NCI-H524 treated with DMSO at 0.1 percent for 48 hours (cell line): Measurements from ENCODE around the gene PLAGL2.
"Not testable (repeated sequence)": the region's sequence is repeated elsewhere in the genome, so short reads cannot be mapped to it uniquely, and the experiment has no call there.

Experiments used
- DNase-seq: peaks from one replicate; lab custom pipeline; 2025; lab: John Stamatoyannopoulos, UW

Gene PLAGL2

DNA sequence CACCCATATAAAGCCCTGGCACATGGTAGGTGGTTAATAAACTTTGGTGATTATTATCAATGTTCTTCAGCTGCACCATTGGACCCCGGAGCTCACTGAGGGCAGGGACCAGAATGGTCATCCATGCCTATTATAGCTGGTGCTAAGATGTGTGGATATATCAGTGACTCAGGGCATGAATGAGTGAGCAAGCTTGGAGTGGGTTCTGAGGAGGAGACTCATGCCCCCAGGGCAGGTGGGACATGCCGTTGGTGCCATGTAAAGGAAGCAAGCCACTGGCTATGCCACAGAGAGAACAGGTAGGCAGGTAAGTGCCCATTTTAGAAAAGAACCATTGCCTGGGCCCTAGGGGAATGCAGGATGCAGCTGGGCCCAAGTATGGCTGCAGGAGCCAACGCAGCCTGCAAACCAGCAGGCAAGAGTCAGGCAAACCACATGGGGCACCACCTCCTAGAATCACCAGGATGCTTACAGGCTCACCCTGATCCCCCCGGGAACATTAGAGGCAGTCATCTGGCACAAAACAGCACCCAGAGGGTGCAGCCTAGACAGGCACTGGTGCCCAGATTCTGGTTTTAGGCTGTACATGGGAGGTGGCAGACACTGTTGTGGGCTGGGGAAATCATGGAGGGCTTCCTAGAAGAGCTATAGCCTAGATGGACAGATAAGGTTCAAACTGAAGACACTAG, 23.5 kb downstream of the PLAGL2 start:
- no peak for DNase-seq

DNA sequence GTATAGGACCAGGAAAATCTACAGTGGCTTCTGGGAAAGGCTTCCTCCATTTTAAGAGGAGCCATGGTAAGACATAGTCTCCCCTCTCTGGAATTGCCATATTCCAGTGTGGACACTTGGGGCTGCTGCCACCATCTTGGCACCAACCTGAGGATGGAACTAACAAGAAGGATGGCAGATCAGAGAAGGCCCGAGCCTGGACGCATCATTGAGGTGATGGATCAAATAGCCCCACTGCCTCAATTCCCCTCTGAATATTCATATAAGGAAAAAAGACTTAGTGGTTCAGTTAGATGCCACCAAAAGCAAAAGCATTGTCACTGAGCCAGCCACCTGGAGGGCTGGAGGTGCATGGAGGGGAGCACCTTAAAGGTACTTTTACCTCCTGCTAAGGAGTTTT, 25.9 kb downstream of the PLAGL2 start:
- no peak for DNase-seq

DNA sequence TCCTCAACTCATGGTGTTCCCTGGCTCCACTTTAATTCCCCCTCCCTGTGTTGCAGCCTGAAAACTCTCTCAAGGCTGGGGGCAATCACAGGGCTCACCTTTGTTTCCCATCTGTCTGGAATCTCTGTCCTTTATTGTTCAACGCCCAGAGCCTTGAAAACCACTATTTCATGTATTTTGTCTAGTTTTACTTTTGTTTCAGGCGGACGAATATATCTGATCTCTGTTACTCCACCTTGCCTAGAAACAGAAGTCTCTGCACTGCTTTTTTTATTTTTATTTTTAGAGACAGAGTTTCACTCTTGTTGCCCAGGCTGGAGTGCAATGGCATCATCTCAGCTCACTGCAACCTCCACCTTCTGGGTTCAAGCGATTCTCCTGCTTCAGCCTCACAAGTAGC, 27.6 kb downstream of the PLAGL2 start:
- no peak for DNase-seq

DNA sequence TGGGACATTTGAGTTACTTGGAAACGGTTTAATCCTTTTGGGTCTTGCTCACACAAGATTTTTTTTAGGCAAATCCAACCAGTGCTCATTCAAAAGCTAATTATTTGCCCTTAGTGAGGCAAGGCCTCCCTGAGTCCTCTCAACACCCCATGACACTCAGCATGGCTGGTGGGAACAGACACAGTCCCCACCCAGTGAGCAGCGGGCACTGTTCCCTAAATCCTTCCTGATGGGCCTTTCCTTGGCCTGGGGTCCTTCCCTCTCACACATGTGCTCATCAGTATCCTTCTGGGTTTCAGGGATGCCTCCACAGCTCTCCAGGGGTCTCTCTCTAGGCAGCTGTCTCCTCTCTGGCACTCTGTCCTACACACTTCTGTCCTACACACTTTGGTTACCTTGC, 28.0 kb downstream of the PLAGL2 start:
- no peak for DNase-seq

DNA sequence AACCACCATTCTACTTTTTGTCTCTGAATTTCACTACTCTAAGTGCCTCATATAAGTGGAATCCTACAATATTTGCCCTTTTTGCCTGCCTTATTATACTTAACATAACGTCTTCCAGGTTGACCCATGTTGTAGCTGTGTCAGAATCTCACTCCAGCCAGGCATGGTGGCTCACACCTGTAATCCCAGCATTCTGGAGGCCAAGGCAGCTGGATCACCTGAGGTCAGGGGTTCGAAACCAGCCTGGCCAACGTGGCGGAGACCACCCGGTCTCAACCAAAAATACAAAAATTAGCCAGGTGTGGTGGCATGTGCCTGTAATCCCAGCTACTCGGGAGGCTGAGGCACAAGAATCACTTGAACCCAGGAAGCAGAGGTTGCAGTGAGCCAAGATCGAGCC, 29.8 kb downstream of the PLAGL2 start:
- DNase-seq = not testable (repeated sequence)

DNA sequence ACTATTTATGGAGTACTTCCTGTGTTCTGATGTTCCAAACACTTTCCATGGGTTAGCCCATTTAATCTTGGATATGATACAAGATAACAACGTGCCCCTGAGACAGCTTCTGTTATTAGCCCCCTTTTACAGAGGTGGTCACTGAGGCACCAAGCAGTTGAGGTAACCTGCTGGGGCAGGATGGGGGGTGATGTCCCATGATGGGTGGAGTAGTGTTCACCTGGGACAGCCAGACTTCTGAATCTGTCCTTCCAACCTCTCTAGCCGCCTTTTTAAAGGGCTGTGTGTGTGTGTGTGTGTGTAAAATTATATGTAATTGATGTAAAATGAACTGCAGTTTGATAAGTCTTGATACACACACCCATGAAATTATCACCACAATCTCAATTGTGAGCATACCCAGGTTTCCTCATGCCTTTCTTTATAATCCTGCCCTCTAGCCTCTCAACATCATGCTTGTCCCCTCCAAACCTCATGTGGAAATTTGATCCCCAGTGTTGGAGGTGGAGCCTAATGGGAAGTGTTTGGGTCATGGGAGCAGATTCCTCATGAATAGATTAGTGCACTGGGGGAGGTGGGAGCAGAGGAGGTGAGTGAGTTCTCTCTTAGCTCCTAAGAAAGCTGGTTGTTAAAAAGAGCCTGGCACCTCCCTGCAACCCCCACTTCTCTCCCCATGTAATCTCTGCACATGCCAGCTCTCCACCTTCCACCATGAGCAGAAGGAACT, 39.2 kb downstream of the PLAGL2 start:
- DNase-seq = peak; percentile 41

DNA sequence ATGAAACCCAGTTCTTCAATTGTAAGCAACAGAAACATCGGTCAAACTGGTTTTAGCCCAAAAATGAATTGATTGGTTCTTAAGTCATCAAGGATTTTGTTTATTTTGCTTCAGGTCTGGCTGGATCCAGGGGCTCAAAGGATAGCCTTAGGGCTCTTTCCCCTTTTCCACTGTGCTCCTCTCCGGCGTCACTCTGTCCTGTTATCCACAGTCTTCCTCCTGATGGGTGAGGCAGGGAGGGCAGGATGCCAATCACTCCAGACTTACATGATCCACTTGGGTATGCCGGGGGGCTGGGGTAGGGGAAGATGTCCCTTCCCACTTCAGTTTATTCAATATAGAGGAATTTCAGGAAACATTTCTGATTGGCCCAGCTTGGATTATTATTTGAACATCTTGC, 40.0 kb downstream of the PLAGL2 start:
- no peak for DNase-seq

DNA sequence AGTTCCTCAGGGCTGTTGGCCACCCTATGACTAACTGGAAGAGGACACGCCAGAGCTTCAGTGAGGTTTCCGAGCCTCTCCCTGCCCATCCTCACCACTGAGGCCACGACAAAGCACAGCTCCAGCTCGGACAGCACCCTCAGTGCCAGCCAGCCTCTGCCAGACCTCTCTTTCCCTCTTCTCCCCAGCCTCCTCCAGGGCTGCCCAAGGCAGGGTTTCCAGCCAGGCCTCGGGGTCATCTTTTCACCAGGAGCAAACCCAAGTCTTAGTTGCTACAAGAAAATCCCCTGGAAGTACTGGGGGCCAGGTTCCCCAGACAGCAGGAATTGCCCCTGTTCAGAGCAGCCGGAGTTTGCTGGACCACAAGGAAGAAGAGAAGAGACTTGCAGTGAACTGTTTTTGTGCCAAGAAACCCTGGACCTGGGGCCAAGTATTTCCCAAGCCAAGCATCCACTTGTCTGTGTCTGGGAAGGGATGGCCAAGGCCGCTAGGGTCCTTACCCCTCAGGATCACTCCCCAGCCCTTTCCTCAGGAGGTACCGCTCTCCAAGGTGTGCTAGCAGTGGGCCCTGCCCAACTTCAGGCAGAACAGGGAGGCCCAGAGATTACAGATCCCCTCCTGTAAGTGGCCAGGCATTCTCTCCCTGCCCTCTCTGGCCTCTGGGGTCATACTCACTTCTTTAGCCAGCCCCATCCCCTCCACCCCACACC, 41.6 kb downstream of the PLAGL2 start:
- DNase-seq = no peak

DNA sequence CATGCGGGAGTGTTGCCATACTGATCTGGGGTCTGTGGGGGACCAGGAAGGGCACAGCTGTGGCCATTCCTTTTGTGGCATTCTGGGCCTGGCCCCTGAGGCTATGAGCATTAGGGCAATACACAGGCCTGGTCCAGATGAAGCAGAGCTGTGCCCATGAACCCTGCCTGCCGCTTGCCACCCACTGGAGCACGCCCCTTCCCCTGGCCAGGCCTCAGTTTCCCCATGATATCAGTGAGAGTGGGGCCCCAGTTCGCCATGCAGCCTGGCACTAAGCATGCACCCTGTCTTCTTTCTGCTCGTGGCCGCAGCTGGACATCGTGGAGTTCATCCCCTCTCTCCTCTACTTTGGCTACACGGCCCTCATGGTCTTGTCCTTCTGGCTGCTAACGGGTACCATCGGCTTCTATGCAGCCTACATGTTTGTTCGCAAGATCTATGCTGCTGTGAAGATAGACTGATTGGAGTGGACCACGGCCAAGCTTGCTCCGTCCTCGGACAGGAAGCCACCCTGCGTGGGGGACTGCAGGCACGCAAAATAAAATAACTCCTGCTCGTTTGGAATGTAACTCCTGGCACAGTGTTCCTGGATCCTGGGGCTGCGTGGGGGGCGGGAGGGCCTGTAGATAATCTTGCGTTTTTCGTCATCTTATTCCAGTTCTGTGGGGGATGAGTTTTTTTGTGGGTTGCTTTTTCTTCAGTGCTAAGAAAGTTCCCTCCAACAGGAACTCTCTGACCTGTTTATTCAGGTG, 42.4 kb downstream of the PLAGL2 start:
- DNase-seq = no peak

DNA sequence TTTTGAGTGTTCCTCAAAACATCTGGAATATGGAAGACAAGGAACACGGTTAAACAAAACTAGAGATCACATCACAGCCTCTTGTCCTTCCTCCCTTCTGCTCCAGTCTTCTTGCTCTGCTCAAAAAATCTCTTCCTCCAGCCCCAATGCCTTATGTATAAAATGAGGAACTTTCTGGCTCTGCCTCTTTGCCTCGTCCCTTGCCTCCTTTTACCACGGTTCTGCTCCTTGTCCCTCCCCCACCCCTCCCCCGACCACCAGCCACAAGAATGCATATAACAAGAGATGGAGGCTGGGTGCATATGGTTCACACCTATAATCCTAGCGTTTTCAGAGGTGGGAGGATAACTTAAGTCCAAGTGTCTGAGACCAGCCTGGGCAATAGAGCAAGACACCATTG, 43.6 kb downstream of the PLAGL2 start:
- no peak for DNase-seq

DNA sequence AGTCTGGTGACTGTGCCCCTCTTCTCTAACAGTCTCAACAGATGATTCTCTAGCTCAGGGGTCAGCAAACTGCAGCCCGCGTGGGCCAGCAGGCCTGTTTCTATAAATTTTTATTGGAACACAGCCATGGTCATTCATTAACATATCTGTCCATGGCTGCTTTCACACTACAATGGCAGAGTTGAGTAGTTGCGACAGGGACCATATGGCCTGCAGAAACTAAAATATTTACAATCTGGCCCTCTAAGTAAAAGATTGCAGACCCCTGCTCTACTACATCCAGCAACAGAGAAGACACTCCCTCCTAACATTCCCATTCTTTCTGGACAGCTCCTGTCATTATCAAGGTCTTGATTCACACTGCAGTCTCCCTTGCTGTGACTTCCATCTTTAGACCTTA, 45.2 kb downstream of the PLAGL2 start:
- DNase-seq = no peak

DNA sequence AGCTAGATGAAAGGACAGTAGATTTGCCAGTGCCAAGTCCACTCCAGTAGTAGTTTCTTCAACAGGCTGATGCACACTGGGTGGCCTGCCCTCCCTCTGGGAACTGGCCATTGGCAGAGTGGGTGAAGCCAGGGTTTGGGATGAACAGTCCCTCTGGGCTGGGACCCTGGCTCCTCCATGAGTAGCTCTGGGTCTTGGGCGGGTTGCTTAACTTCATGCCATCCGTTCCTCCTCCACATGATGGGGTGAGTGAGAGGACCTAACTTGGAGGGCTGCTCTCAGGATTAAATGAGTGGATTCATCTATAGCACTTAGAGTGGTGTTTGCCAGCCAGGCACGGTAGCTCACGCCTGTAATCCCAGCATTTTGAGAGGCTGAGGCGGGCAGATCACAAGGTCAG, 47.2 kb downstream of the PLAGL2 start:
- DNase-seq = no peak

DNA sequence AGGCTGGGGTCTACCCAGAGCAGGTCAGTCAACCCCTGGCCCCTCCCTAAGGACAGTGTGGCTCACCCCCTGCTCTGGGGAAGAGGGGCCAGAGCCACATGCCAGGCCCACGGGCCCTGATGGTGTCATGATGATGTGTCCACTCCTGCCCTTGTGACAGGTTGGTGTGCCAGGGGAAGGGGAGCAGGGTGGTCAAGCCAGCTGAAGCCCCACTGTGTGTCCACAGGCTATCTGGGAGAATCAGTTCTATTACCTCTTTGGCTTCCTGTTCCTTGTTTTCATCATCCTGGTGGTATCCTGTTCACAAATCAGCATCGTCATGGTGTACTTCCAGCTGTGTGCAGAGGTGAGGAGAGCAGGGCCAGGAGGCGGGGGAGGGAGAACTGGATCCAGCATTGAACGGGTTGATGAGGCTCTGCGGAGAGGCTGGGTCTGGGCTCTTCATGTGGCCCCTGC, 47.7 kb downstream of the PLAGL2 start:
- DNase-seq = no peak

DNA sequence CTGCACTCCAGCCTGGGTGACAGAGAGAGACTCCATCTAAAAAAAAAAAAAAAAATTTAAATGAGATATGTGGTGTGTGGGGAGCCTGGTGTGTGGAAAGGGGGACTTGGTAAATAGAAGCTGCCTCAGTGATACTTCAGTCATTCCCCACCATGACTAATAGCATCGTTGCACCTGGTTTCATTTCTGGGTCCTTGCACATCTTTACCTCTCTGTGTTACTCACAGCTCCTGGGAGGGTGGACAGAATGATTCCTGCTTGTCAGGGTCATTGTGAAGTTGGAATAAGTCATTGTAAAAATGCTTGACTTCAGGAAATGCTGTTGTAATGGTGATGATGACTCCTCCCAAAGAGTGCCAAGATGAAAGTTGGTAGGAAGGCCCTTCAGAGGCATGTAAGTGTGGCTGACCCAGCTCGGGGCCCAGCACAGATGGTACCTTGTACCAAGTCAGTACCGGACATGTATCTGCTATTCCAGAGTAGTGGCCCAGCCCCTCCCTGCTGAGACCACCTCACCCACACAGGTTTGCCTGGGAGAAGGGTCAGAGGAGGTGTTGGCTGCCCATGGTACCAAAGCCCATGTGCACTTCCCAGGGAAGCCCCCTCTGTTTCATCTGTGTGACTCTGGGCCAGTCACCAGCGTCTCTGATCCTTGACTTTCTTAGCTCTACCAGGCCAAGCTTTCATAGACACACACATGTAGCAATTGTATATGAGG, 48.4 kb downstream of the PLAGL2 start:
- no peak for DNase-seq

DNA sequence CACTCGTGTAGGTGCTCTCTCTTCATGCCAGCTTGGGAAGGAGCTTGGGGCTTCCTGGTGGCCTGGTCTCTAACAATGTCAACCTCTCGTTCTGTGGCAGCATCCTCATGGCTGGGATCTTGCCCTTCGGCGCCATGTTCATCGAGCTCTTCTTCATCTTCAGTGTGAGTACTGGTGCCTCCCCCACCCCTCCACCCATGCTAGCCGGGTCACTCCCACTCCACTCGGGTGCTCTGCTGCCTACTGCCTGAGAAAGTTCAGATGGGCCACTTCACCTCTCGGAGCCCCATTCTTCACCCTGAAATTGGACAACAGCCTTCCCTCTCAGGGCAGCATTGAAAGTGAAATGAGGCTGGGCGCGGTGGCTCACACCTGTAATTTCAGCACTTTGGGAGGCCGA, 49.2 kb downstream of the PLAGL2 start:
- DNase-seq = no peak

DNA sequence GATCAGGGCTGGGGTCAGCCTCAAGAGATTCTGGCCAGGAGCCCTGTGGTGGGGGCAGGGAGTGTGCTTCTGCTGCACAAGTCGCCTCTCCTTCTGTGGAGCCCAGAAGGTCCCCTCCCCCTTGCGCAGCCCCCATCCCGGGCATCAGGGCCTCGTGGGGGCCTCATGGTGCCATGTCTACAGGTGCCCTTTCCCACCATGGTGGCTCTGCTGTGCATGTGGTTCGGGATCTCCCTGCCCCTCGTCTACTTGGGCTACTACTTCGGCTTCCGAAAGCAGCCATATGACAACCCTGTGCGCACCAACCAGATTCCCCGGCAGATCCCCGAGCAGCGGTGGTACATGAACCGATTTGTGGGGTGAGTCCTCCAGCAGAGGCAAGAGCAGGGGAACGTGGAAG, 49.9 kb downstream of the PLAGL2 start:
- no peak for DNase-seq

DNA sequence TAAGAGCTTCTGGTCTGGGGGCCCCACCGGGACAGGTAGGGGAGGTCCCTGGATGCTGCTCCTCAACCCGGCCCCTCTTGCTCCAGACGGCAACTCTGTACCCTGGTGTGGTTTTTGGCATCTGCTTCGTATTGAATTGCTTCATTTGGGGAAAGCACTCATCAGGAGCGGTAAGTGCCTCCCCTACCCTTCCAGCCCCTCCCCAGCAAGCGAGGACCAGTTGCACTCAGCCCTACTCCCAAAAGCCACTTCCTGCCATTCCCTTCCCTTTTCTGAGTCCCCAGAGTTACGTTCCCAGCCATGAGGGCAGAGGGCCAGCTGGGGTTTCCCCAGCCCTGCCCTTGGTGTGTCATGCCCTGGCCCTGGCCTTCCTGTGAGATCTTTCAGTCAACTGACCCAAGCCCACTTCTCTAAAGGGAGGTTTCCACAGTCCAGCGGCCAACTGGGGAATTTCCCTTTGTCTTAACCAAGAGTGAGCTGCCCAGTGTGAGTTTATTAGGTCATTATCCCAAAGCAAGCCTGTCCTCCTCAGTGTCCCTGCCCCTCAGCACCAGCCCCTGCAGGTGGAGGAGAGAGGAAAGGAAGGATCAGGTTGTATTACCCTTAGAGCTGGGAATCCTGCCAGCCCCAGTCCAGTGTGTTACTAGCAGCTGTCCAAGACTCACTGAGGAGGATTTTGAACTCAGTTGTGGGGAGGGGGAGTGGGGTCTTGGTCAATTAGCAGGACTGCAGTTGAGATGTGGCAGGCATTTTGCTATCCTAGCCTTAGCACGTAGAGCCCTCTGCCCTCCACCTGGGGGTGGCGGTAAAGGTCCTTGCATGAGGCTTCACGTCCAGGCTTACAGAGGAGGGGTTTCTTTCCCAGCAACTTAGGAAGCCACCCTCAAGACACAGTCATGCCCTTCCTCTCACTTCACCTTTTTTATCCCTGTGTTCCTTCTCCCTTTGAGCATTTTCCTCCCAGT, 52.2 kb downstream of the PLAGL2 start:
- peak; percentile 28 for DNase-seq

DNA sequence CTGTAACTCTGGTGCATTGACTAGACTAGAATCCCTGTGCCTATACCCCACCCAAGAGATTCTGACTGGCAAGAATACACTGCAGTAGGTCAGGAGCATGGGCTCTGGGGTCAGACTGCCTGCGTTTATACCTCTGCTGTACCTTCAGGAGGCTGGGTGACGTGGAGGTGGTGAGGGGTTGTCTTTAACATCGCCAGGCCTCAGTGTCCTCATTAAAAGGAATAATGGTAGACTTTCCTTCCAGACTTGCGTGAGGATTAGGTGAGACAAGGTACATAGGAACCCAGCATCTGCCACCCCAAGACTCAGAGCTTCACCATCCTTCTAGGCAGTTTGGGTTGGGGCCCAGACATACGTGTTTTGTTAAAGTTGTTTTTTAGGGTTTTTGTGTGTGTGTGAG, 53.8 kb downstream of the PLAGL2 start:
- no peak for DNase-seq

DNA sequence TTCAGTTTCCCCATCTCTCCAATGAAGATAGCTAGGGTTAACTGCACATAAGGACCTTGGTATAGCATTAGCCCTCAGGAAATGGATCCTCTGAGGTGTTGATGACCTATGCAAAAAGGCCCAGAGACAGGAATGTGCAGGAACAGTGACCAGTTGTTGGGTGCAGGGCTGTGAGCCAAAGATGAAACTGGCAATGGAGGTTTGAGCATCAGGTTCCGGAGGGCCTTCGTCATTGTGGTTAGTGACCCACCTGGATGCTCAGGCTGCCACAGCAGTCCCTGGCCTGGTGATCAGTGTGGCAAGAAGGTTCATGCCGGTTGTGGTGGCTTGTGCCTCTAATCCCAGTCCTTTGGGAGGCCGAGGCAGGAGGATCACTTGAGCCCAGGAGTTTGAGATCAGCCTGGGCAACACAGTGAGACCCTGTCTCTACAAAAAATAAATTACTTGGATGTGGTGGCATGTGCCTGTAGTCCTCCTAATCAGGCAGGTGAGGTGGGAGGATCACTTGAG, 54.3 kb downstream of the PLAGL2 start:
- no peak for DNase-seq

DNA sequence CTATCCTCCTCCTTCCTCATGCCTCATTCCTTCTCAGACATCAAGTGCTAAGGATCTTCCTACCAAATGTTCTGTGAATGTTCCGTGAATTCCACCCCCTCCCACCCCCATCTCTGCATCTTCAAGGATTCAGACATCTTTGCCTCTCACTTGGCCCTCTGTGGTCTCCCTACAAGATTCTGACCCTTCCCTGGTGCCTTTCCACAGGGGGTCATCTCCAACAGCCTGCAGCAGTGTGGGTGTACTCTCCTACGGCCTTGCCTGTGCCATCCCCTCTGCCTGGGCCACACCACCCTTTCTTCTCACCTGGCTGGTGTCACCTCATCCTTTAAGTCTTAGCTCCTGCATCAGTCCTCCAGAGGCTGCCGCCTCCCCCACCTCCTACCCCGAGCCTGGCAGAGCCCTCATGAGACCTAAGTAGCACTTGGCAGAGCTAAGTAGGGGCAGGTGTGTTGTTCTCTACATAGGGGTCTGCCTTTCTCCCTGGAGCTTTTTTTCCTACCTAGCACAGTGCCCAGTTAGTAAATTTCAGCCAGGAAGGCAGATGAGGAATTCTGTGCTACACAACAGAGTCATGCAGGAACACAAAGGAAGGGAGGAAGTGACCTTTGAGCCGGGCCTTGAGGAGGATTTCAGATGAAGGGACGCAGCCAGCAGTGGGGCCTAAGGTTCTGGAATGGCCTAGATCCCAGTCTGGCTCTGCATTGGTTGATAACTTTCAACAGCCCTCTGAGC, 55.0 kb downstream of the PLAGL2 start:
- no peak for DNase-seq
